ENCODE results near the gene ROR1.

DNA sequence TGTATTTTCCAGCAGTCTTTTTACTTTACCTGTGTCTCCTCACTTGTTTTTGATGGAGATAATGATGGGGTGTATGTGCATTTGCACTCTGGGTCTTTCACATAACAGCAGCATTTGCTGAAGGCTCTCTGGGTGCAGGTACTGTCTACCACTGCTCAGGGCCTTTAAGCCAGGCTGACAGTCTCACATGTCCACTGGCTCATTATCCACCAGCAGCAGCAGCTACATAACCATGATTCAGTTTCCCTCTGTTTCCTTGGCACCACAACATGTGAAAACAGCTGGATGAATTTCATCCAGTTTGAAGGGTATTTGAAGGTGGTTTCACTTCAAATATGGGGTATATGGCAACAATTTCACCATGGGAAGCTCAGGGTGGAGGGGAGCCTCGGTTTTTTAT, 41.2 kb upstream of the ROR1 start:
- TF ChIP-seq CTCF (conservative IDR thresholded peaks at IDR 0.05; ENCODE audit: low read length) (no peak), EZH2phosphoT487 (IDR thresholded peaks at IDR 0.05; ENCODE audit: borderline replicate concordance, low read depth, low read length) (no peak)

All from OCI-LY7 (cell line).